Endothelial cell of umbilical vein (primary cell): ENCODE data around the gene RGS19. TPM values are rescaled to one million over a fixed set of nuclear protein-coding genes. Genes with fewer than 3 reads are reported as not detected.

Experiments used
- BruUV-seq: library from RNA; stranded (reverse); fragments of 400-500 nt; replicated peaks from 2 replicates; lab custom pipeline; 2021; lab: Mats Ljungman, UMichigan
- CTCF ChIA-PET: fragments of 300-600, 350-600 bp; sonication (Branson Sonifier 250); formaldehyde crosslinking; loops from one replicate; lab custom pipeline; 2021; ENCODE audit warnings: antibody characterized with exemption, inconsistent platforms; lab: Charles Lee
- POLR2A ChIA-PET: fragments of 300-600, 350-600 bp; sonication (Branson Sonifier 250); formaldehyde crosslinking; loops from one replicate; lab custom pipeline; 2021; ENCODE audit warnings: antibody characterized with exemption, inconsistent platforms; lab: Charles Lee
- DNase-seq: peaks from one replicate; pipeline ENCODE4 v3.0.0-alpha.2; 2011; ENCODE audit warnings: low read depth, low spot score
- FAIRE-seq: peaks from 2 replicates; lab custom pipeline; 2011; peaks lifted over from hg19 to GRCh38; lab: Jason Lieb, UNC
- H2AFZ ChIP-seq: 2 replicates; pipeline ENCODE4 v1.6.0; 2012; ENCODE audit warnings: low read depth, low read length, control low read depth, inconsistent platforms
- H3K27ac ChIP-seq: 2 replicates; pipeline ENCODE4 v1.5.1; 2011; ENCODE audit warnings: low read depth, mild to moderate bottlenecking, control low read depth, low read length, moderate library complexity; ENCODE audit not compliant: insufficient read depth
- H3K27me3 ChIP-seq, 2 experiments: 2 replicates each; pipeline versions ENCODE4 v1.6.0 to v1.6.1; 2011; ENCODE audit warnings: low read length in 2 of 2, mixed read lengths in 1 of 2; ENCODE audit not compliant: control insufficient read depth in 2 of 2, insufficient read depth in 2 of 2
- H3K36me3 ChIP-seq, 2 experiments: 2 replicates in 1 of 2; 3 replicates in 1 of 2; pipeline ENCODE4 v1.5.1; 2011; ENCODE audit warnings: low read length in 2 of 2, mild to moderate bottlenecking in 1 of 2, moderate library complexity in 1 of 2; ENCODE audit not compliant: control insufficient read depth in 2 of 2, insufficient read depth in 2 of 2; ENCODE audit errors: extremely low read depth in 1 of 2
- H3K4me1 ChIP-seq: 3 replicates; pipeline ENCODE4 v1.5.1; 2011; ENCODE audit warnings: mild to moderate bottlenecking, low read length; ENCODE audit not compliant: control insufficient read depth, insufficient read depth; ENCODE audit errors: extremely low read depth
- H3K4me2 ChIP-seq: 2 replicates; pipeline ENCODE4 v1.6.1; 2011; ENCODE audit warnings: low read length, control low read depth, mixed read lengths; ENCODE audit not compliant: insufficient read depth
- H3K4me3 ChIP-seq, 3 experiments: fragments of 200-600 bp in 1 of 3; sonication (generic), shearing (Covaris generic) in 1 of 3; replicated peaks in 1 of 3; 2 replicates each; pipeline ENCODE4 v1.5.1; 2011 to 2016; ENCODE audit warnings: control low read depth in 3 of 3, low read length in 3 of 3, mild to moderate bottlenecking in 2 of 3, inconsistent platforms in 1 of 3, low read depth in 1 of 3, moderate library complexity in 1 of 3; ENCODE audit not compliant: insufficient read depth in 1 of 3
- H3K79me2 ChIP-seq: 2 replicates; pipeline ENCODE4 v1.6.0; 2012; ENCODE audit warnings: low read length, inconsistent platforms; ENCODE audit not compliant: control insufficient read depth, insufficient read depth
- H3K9ac ChIP-seq: replicated peaks from 2 replicates; pipeline ENCODE3; 2011; ENCODE audit warnings: low read length, control low read depth; ENCODE audit not compliant: insufficient read depth; ENCODE audit errors: extremely low read depth
- H3K9me1 ChIP-seq: replicated peaks from 3 replicates; pipeline ENCODE4 v1.6.0; 2011; ENCODE audit warnings: mild to moderate bottlenecking, low read length; ENCODE audit not compliant: control insufficient read depth, insufficient read depth; ENCODE audit errors: extremely low read depth
- H3K9me3 ChIP-seq: replicated peaks from 2 replicates; pipeline ENCODE4 v1.5.1; 2012; ENCODE audit warnings: low read length, inconsistent platforms; ENCODE audit not compliant: control insufficient read depth, insufficient read depth
- H4K20me1 ChIP-seq: replicated peaks from 2 replicates; pipeline ENCODE3; 2011; ENCODE audit warnings: mild to moderate bottlenecking, low read length; ENCODE audit not compliant: control insufficient read depth, insufficient read depth; ENCODE audit errors: extremely low read depth
- CTCF ChIP-seq, 2 donors: IDR thresholded peaks; 1 replicate in 1 of 2; 2 replicates in 1 of 2; pipeline ENCODE4 v1.5.1; 2011; ENCODE audit warnings: low read length in 2 of 2, mild to moderate bottlenecking in 2 of 2, moderate library complexity in 2 of 2, control low read depth in 1 of 2, inconsistent platforms in 1 of 2, low read depth in 1 of 2; ENCODE audit not compliant: insufficient read depth in 1 of 2; ENCODE audit errors: extremely low read depth in 1 of 2
- EZH2 ChIP-seq: IDR thresholded peaks from 2 replicates; pipeline ENCODE4 v1.6.1; 2012; ENCODE audit warnings: borderline replicate concordance, low read depth, mild to moderate bottlenecking, moderate library complexity, low read length, inconsistent platforms; ENCODE audit not compliant: severe bottlenecking
- FOS ChIP-seq: IDR thresholded peaks from 2 replicates; pipeline ENCODE4 v1.6.1; 2011; ENCODE audit warnings: mild to moderate bottlenecking, low read length, moderate library complexity, borderline replicate concordance; ENCODE audit not compliant: insufficient read depth
- GATA2 ChIP-seq: IDR thresholded peaks from 2 replicates; pipeline ENCODE4 v1.7.0; 2011; ENCODE audit warnings: low read depth, mild to moderate bottlenecking, moderate library complexity, mixed read lengths, low read length; ENCODE audit not compliant: insufficient read length, insufficient read depth
- JUN ChIP-seq: IDR thresholded peaks from 2 replicates; pipeline ENCODE4 v1.6.1; 2011; ENCODE audit warnings: borderline replicate concordance, low read depth; ENCODE audit not compliant: insufficient read length, insufficient read depth
- MAX ChIP-seq: IDR thresholded peaks from 2 replicates; pipeline ENCODE4 v1.6.1; 2011; ENCODE audit not compliant: insufficient read depth, insufficient read length
- MYC ChIP-seq: IDR thresholded peaks from one replicate; pipeline ENCODE4 v1.6.1; 2011; ENCODE audit warnings: mild to moderate bottlenecking, low read depth, low read length
- POLR2A ChIP-seq: IDR thresholded peaks from 2 replicates; pipeline ENCODE4 v1.6.1; 2012; ENCODE audit warnings: low read depth, mild to moderate bottlenecking, control low read depth, low read length
- POLR2AphosphoS5 ChIP-seq: IDR thresholded peaks from 2 replicates; pipeline ENCODE4 v1.6.1; 2012; ENCODE audit warnings: low read depth, mild to moderate bottlenecking, control low read depth, low read length, moderate library complexity; ENCODE audit not compliant: insufficient read depth
- dilution Hi-C: fragments of 300-500 bp; cut with MboI; formaldehyde crosslinking; loops from one replicate; pipeline ENCODE4 v1.15.0; 2019; ENCODE audit warnings: low sequenced_read_pairs; ENCODE audit not compliant: extremely low pct_ligation_motif_present
- intact Hi-C: fragments of 100-400 bp; cut with micrococcal nuclease; formaldehyde crosslinking; loops from one replicate; pipeline ENCODE4 v1.10.0; 2022
- polyA plus RNA-seq, 4 experiments: library from polyadenylated mRNA; depleted of rRNA in 3 of 4; stranded (reverse) in 3 of 4; unstranded in 1 of 4; fragments of >200 nt; gene quantifications; 2 replicates each; pipeline versions ENCODE4 v1.2.1 to v1.2.3, GENCODE V29; 2011 to 2012; ENCODE audit warnings: missing spikeins in 1 of 4
- total RNA-seq: library from RNA; stranded (reverse); gene quantifications from 2 replicates; pipeline ENCODE4 v1.2.3, GENCODE V29; 2021

The RGS19 gene
- total and polyA plus RNA-seq, 2 donors (not counting 3 experiments of a cell fraction or from before 2014, with no cell fraction given) = 27.8 to 33.7 TPM

- Histone ChIP-seq H2AFZ (no peak overlapping the region), H3K27ac (no peak overlapping the region), H3K4me1 (no peaks in the 10 kb centered on the region), H3K79me2 (no peaks in the 10 kb centered on the region), H3K9ac (no peak overlapping the region), H3K36me3 (no peaks in the 10 kb centered on the region), H3K27me3 (peaks cover 19 to 22% of the 10 kb centered on the region in 2 experiments), H3K4me2 (no peak overlapping the region), H4K20me1 (no peaks in the 10 kb centered on the region), H3K4me3 (no peak overlapping the region), H3K9me3 (no peaks in the 10 kb centered on the region), H3K9me1 (no peaks in the 10 kb centered on the region)
- no peak for FAIRE-seq
- ChIA-PET CTCF (interaction anchor here (0.6 to 2.4 kb wide), 8 partner anchors 9 to 122 kb away, joined by 3 to 22 read pairs (median 7); partner anchors contain the start of gene LKAAEAR1), POLR2A (no interaction called here)
- intact Hi-C loops = loop anchor here (1.0 kb wide), 2 partner anchors 18 to 20 kb away; no protein-coding TSS in a partner anchor
- TF ChIP-seq FOS = no peak
- TF ChIP-seq JUN = no peak
- TF ChIP-seq POLR2AphosphoS5 = no peak
- TF ChIP-seq GATA2 = no peak
- no peak for TF ChIP-seq POLR2A
- TF ChIP-seq CTCF (IDR thresholded peaks at IDR 0.05; ENCODE audit: extremely low read depth in 1 of 2, insufficient read depth in 1 of 2, low read depth in 1 of 2, low read length in 2 of 2) = no peak
- no peak for TF ChIP-seq EZH2
- TF ChIP-seq MYC = no peak
- no peak for TF ChIP-seq MAX
- no peak for DNase-seq
- no TSS peak for BruUV-seq
- dilution Hi-C loops = no loop called here
Measured at GRCh38 chr20:64102647-64103354, 23.5 kb upstream of the RGS19 start.
